Activated CD4-positive, alpha-beta T cell treated with anti-CD3 and anti-CD28 coated beads, Interleukin-2, amount 50 U/mL, for 1 hour (primary cell): ENCODE data around the gene SLC24A3.

Experiments used
- DNase-seq: peaks from one replicate; pipeline ENCODE4 v3.0.0-alpha.2; 2020

Gene SLC24A3

GRCh38 chr20:19274001-19274400 is 61.6 kb downstream of the SLC24A3 start:
- DNase-seq: no peak

GRCh38 chr20:19274412-19275015 is 62.1 kb downstream of the SLC24A3 start:
- no peak for DNase-seq

GRCh38 chr20:19275038-19275629 is 62.7 kb downstream of the SLC24A3 start:
- DNase-seq: no peak

GRCh38 chr20:19275630-19276071 is 63.2 kb downstream of the SLC24A3 start:
- DNase-seq: no peak

- DNase-seq: no peak
Observed at GRCh38 chr20:19277381-19277780, 64.9 kb downstream of the SLC24A3 start.

GRCh38 chr20:19283490-19284025 is 71.1 kb downstream of the SLC24A3 start:
- DNase-seq: no peak

GRCh38 chr20:19284400-19285178 is 72.1 kb downstream of the SLC24A3 start:
- no peak for DNase-seq

- DNase-seq: no peak
Observed at GRCh38 chr20:19285436-19285835, 73.0 kb downstream of the SLC24A3 start.

GRCh38 chr20:19288061-19288460 is 75.6 kb downstream of the SLC24A3 start:
- DNase-seq: no peak

GRCh38 chr20:19288636-19289035 is 76.2 kb downstream of the SLC24A3 start:
- no peak for DNase-seq

GRCh38 chr20:19289451-19289850 is 77.0 kb downstream of the SLC24A3 start:
- no peak for DNase-seq

- DNase-seq: no peak
Observed at GRCh38 chr20:19291024-19291817, 78.8 kb downstream of the SLC24A3 start.

- no peak for DNase-seq
Observed at GRCh38 chr20:19291818-19292132, 79.3 kb downstream of the SLC24A3 start.

- no peak for DNase-seq
Observed at GRCh38 chr20:19292254-19292653, 79.8 kb downstream of the SLC24A3 start.

GRCh38 chr20:19295076-19295475 is 82.6 kb downstream of the SLC24A3 start:
- no peak for DNase-seq

- no peak for DNase-seq
Observed at GRCh38 chr20:19298652-19299051, 86.2 kb downstream of the SLC24A3 start.

GRCh38 chr20:19300395-19300794 is 88.0 kb downstream of the SLC24A3 start:
- no peak for DNase-seq

GRCh38 chr20:19301142-19301541 is 88.7 kb downstream of the SLC24A3 start:
- no peak for DNase-seq

GRCh38 chr20:19301843-19302242 is 89.4 kb downstream of the SLC24A3 start:
- DNase-seq: no peak

- no peak for DNase-seq
Observed at GRCh38 chr20:19302714-19303113, 90.3 kb downstream of the SLC24A3 start.

GRCh38 chr20:19304389-19304788 is 91.9 kb downstream of the SLC24A3 start:
- DNase-seq: no peak

GRCh38 chr20:19304886-19305415 is 92.5 kb downstream of the SLC24A3 start:
- no peak for DNase-seq

- DNase-seq: no peak
Observed at GRCh38 chr20:19308146-19308545, 95.7 kb downstream of the SLC24A3 start.
